ENCODE data around the gene F8. TPM values are rescaled to one million over a fixed set of nuclear protein-coding genes. Genes with fewer than 3 reads are reported as not detected.

F8 gene
- total and polyA plus RNA-seq, 9 of the 15 experiments (the other 6 are each of a cell fraction or from before 2014, with no cell fraction given) = 0.41 to 3.8 (median 0.91) TPM

GRCh38 chrX:154809939-154810665 is 212.4 kb downstream of the F8 start (continued):
- TF ChIP-seq RNF219 (CRISPR knock-in tag; IDR thresholded peaks at IDR 0.05) (no peak), MTF1 (CRISPR knock-in tag; IDR thresholded peaks at IDR 0.05; ENCODE audit: borderline replicate concordance) (no peak), RBBP5 (IDR thresholded peaks at IDR 0.05; ENCODE audit: borderline replicate concordance, insufficient read depth, low read length, poor library complexity, severe bottlenecking) (no peak), CTBP1 (IDR thresholded peaks at IDR 0.05; ENCODE audit: borderline replicate concordance) (no peak), ZNF507 (tag; conservative IDR thresholded peaks at IDR 0.05) (no peak), ZNF592 (IDR thresholded peaks at IDR 0.05) (no peak), FOXP4 (CRISPR knock-in tag; IDR thresholded peaks at IDR 0.05; ENCODE audit: borderline replicate concordance) (no peak), GTF3C2 (IDR thresholded peaks at IDR 0.05; ENCODE audit: borderline replicate concordance, extremely low read depth, insufficient read length) (no peak), FOXO4 (CRISPR knock-in tag; IDR thresholded peaks at IDR 0.05) (no peak), ZNF24 (IDR thresholded peaks at IDR 0.05) (no peak), BCOR (IDR thresholded peaks at IDR 0.05) (no peak), KLF16 (IDR thresholded peaks at IDR 0.05) (no peak), TOE1 (IDR thresholded peaks at IDR 0.05; ENCODE audit: borderline replicate concordance) (peak; percentile 78), TOE1 (CRISPR knock-in tag; IDR thresholded peaks at IDR 0.05; ENCODE audit: borderline replicate concordance, low read depth) (no peak)

Measured in K562 (cell line).